MM.1S (cell line): ENCODE data around the gene CDK5.

Source experiments
- EZH2phosphoT487 ChIP-seq: fragments of 300-600 bp; sonication (generic); IDR thresholded peaks from 2 replicates; pipeline ENCODE4 v1.6.1; 2018; ENCODE audit warnings: antibody characterized with exemption, low read length
- TF ChIP-seq, protein P1 (sequence below): fragments of 300-600 bp; sonication (generic); IDR thresholded peaks from 2 replicates; pipeline ENCODE4 v1.5.1; 2016; ENCODE audit warnings: antibody characterized with exemption, low read length, mixed read lengths

DNA sequence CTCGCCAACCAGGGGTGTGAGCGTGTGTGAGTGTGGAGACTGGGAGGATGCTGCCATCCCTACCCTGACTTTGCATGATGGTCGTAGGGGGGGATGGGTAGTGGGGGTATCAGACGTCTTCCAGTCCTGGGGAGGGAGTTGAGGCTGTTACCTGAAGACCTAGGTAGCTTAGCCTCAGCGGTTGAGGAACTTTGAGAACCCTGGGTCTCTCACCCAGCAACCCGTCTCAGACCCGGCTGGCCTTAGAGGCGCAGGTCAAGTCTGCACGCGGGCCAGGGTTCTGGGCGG lies 4.4 kb upstream of the CDK5 start:
- TF ChIP-seq, protein P1, sequence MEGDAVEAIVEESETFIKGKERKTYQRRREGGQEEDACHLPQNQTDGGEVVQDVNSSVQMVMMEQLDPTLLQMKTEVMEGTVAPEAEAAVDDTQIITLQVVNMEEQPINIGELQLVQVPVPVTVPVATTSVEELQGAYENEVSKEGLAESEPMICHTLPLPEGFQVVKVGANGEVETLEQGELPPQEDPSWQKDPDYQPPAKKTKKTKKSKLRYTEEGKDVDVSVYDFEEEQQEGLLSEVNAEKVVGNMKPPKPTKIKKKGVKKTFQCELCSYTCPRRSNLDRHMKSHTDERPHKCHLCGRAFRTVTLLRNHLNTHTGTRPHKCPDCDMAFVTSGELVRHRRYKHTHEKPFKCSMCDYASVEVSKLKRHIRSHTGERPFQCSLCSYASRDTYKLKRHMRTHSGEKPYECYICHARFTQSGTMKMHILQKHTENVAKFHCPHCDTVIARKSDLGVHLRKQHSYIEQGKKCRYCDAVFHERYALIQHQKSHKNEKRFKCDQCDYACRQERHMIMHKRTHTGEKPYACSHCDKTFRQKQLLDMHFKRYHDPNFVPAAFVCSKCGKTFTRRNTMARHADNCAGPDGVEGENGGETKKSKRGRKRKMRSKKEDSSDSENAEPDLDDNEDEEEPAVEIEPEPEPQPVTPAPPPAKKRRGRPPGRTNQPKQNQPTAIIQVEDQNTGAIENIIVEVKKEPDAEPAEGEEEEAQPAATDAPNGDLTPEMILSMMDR = no peak
- TF ChIP-seq EZH2phosphoT487 = no peak
